Caco-2 (cell line): Measurements from ENCODE around the gene GDI1. TPM values are rescaled to one million over a fixed set of nuclear protein-coding genes. Genes with fewer than 3 reads are reported as not detected.
A peak's percentile ranks its signal among the peaks of the same experiment; 100 is the strongest.

ENCODE experiments used
- BruUV-seq: library from RNA; stranded (reverse); fragments of 400-500 nt; replicated peaks from 2 replicates; lab custom pipeline; 2021; lab: Mats Ljungman, UMichigan
- CTCF ChIA-PET: fragments of 300-600 bp; sonication (Branson Sonifier 250); formaldehyde crosslinking; loops from one replicate; lab custom pipeline; 2022; ENCODE audit warnings: antibody characterized with exemption; lab: Charles Lee
- POLR2A ChIA-PET: fragments of 300-600 bp; sonication (Branson Sonifier 250); formaldehyde crosslinking; loops from one replicate; lab custom pipeline; 2022; ENCODE audit warnings: antibody characterized with exemption; lab: Charles Lee
- DNase-seq, 2 experiments: peaks; one replicate each; pipeline versions ENCODE4 v3.0.0 to v3.0.0-alpha.2; 2020 to 2022
- H3K27me3 ChIP-seq: replicated peaks from 2 replicates; pipeline ENCODE4 v1.6.0; 2011; ENCODE audit warnings: low read length; ENCODE audit not compliant: control insufficient read depth, insufficient read depth
- H3K36me3 ChIP-seq: 2 replicates; pipeline ENCODE4 v1.5.1; 2011; ENCODE audit warnings: low read length; ENCODE audit not compliant: control insufficient read depth, insufficient read depth
- H3K4me1 ChIP-seq: fragments of 250-450 bp; sonication (Bioruptor Pico); 2 replicates; pipeline ENCODE4 v1.5.1; 2020; ENCODE audit warnings: mild to moderate bottlenecking
- H3K4me3 ChIP-seq: 2 replicates; pipeline ENCODE4 v1.5.1; 2011; ENCODE audit warnings: low read depth, mild to moderate bottlenecking, control low read depth, low read length
- H3K9me3 ChIP-seq: fragments of 250-450 bp; sonication (Bioruptor Pico); 2 replicates; pipeline ENCODE4 v1.5.1; 2020; ENCODE audit warnings: mild to moderate bottlenecking, moderate library complexity
- H3K27ac Mint-ChIP-seq: one replicate; pipeline ENCODE4 v1.8.0; 2022; ENCODE audit warnings: mixed read lengths; ENCODE audit not compliant: unreplicated experiment
- H3K27me3 Mint-ChIP-seq: one replicate; pipeline ENCODE4 v1.8.0; 2022; ENCODE audit warnings: mixed read lengths; ENCODE audit not compliant: insufficient read depth, unreplicated experiment
- H3K36me3 Mint-ChIP-seq: one replicate; pipeline ENCODE4 v1.8.0; 2022; ENCODE audit warnings: mild to moderate bottlenecking, mixed read lengths; ENCODE audit not compliant: insufficient read depth, unreplicated experiment
- H3K4me1 Mint-ChIP-seq: one replicate; pipeline ENCODE4 v1.8.0; 2022; ENCODE audit warnings: low read depth, mixed read lengths; ENCODE audit not compliant: unreplicated experiment
- H3K4me3 Mint-ChIP-seq: one replicate; pipeline ENCODE4 v1.8.0; 2022; ENCODE audit warnings: mild to moderate bottlenecking, moderate library complexity, mixed read lengths; ENCODE audit not compliant: unreplicated experiment
- H3K9me3 Mint-ChIP-seq: one replicate; pipeline ENCODE4 v1.8.0; 2022; ENCODE audit warnings: mixed read lengths; ENCODE audit not compliant: unreplicated experiment
- CTCF ChIP-seq, 2 experiments: fragments of 200-600 bp in 1 of 2; IDR thresholded peaks; 1 replicate in 1 of 2; 2 replicates in 1 of 2; pipeline versions ENCODE4 v1.5.1 to v1.8.0; 2011 to 2022; ENCODE audit warnings: antibody characterized with exemption in 1 of 2, control low read depth in 1 of 2, inconsistent platforms in 1 of 2, low read depth in 1 of 2, low read length in 1 of 2, mild to moderate bottlenecking in 1 of 2, moderate library complexity in 1 of 2; ENCODE audit not compliant: insufficient read depth in 1 of 2, severe bottlenecking in 1 of 2, unreplicated experiment in 1 of 2
- intact Hi-C: fragments of 100-400 bp; cut with micrococcal nuclease; formaldehyde crosslinking; loops from one replicate; pipeline ENCODE4 v1.10.0; 2022; ENCODE audit not compliant: unreplicated experiment
- microRNA-seq: library from miRNA; unstranded; fragments of <30 nt; microRNA quantifications from one replicate; pipeline ENCODE4 v1.2.0, GENCODE V29; 2022
- total RNA-seq: library from RNA; stranded (reverse); gene quantifications from 2 replicates; pipeline ENCODE4 v1.2.3, GENCODE V29; 2022

The GDI1 gene
- total RNA-seq, 1 experiment from 2014 or later: 68.7 TPM

- intact Hi-C loops: loop anchor here (1.0 to 2.0 kb wide), 2 partner anchors 26 to 45 kb away; partner anchors contain the start of gene FAM3A
- Mint-ChIP-seq H3K27ac (peak overlapping the region; percentile 92), H3K4me1 (peaks cover 6% of the 10 kb centered on the region), H3K9me3 (no peaks in the 10 kb centered on the region), H3K36me3 (peaks cover 5% of the 10 kb centered on the region), H3K27me3 (no peaks in the 10 kb centered on the region), H3K4me3 (peak overlapping the region; percentile 73)
- H3K27me3 ChIP-seq: no peaks in the 10 kb centered on the region
- peak in 1 of 2 experiments; percentile 5 for DNase-seq
- peaks cover 4% of the 10 kb centered on the region; the same call in 1 of the 2 replicates for H3K4me1 ChIP-seq
- ChIA-PET POLR2A (interaction anchor here (0.5 to 1.9 kb wide), 15 partner anchors 9 to 316 kb away, joined by 3 to 16 read pairs (median 4); partner anchors contain the start of genes EMD, FAM3A, FAM50A and IKBKG), CTCF (interaction anchor here (0.7 to 1.7 kb wide), 6 partner anchors 11 to 117 kb away, joined by 3 to 7 read pairs (median 4); partner anchors contain the start of genes DNASE1L1, FAM3A and LAGE3)
- BruUV-seq: no TSS peak
- H3K36me3 ChIP-seq: 0 out of 2 replicates have a peak, but pooled peaks cover under 1% of the 10 kb centered on the region
- TF ChIP-seq CTCF (IDR thresholded peaks at IDR 0.05; ENCODE audit: insufficient read depth in 1 of 2, low read depth in 1 of 2, low read length in 1 of 2, severe bottlenecking in 1 of 2, unreplicated experiment in 1 of 2): no peak
- H3K4me3 ChIP-seq: peak overlapping the region; percentile 57
- H3K9me3 ChIP-seq: no peaks in the 10 kb centered on the region
These were observed 53.1 kb downstream of the GDI1 start for GRCh38 chrX:154490021-154490413.

GRCh38 chrX:154490414-154491083 lies 53.6 kb downstream of the GDI1 start, which contains the start of gene SLC10A3:
Gene SLC10A3 (minus strand): TSS chrX:154490629. CDS start chrX:154488940, 1,689 bp downstream.
- no peaks in the 10 kb centered on the region for H3K9me3 Mint-ChIP-seq
- peaks cover 5% of the 10 kb centered on the region for H3K36me3 Mint-ChIP-seq
- Histone ChIP-seq H3K9me3 (no peaks in the 10 kb centered on the region), H3K4me1 (peaks cover 4% of the 10 kb centered on the region; the same call in 1 of the 2 replicates), H3K27me3 (no peaks in the 10 kb centered on the region), H3K36me3 (no peaks in the 10 kb centered on the region), H3K4me3 (peak within 1 kb of the TSS; percentile 57)
- peak within 1 kb of the TSS; percentile 73 for H3K4me3 Mint-ChIP-seq
- peak in 1 of 2 experiments; percentile 15 for TF ChIP-seq CTCF (IDR thresholded peaks at IDR 0.05; ENCODE audit: insufficient read depth in 1 of 2, low read depth in 1 of 2, low read length in 1 of 2, severe bottlenecking in 1 of 2, unreplicated experiment in 1 of 2)
- intact Hi-C loops: loop anchor here (1.0 to 2.0 kb wide), 2 partner anchors 26 to 44 kb away; partner anchors contain the start of gene FAM3A
- peak; percentile 94 to 95 for DNase-seq
- H3K27ac Mint-ChIP-seq: peak within 1 kb of the TSS; percentile 92
- ChIA-PET POLR2A (interaction anchor here (0.5 to 1.9 kb wide), 16 partner anchors 9 to 315 kb away, joined by 3 to 16 read pairs (median 4); partner anchors contain the start of genes EMD, FAM3A, FAM50A and IKBKG), CTCF (interaction anchor here (0.7 to 1.7 kb wide), 6 partner anchors 12 to 117 kb away, joined by 3 to 7 read pairs (median 4); partner anchors contain the start of genes DNASE1L1, FAM3A and LAGE3)
- BruUV-seq: no TSS peak
- H3K4me1 Mint-ChIP-seq: peaks cover 6% of the 10 kb centered on the region
- H3K27me3 Mint-ChIP-seq: no peaks in the 10 kb centered on the region

Small RNA genes lying within 50 kb of the gene (microRNA-seq; reads per million reads assigned to microRNA genes)
- 2.8 reads per million, percentile 16 among the genes with 10 or more reads in this experiment for gene MIR6858

Other genes with a start within 250 kb of the GDI1 start
- gene OPN1MW2, start 217.4 kb upstream of the GDI1 start, total RNA-seq: not detected in 2 replicates
- gene OPN1MW3, start 179.6 kb upstream of the GDI1 start, total RNA-seq: not detected in 2 replicates
- gene TEX28, start 142.0 kb upstream of the GDI1 start, total RNA-seq: not detected in 2 replicates
- gene TKTL1, start 141.4 kb upstream of the GDI1 start, total RNA-seq: 0.26 TPM in 1 of 2 replicates, not detected in the other
- 546 and 634 TPM in 2 replicates for gene FLNA, start 62.5 kb upstream of the GDI1 start, total RNA-seq
- gene EMD, start 57.9 kb upstream of the GDI1 start, total RNA-seq: 67.2 and 70.1 TPM in 2 replicates
- gene RPL10, start 38.8 kb upstream of the GDI1 start, total RNA-seq: 2,081 and 2,086 TPM in 2 replicates
- gene DNASE1L1, start 27.9 kb upstream of the GDI1 start, total RNA-seq: 8.8 and 9.7 TPM in 2 replicates
- 30.2 and 34.0 TPM in 2 replicates for gene TAFAZZIN, start 25.6 kb upstream of the GDI1 start, total RNA-seq
- 107 and 112 TPM in 2 replicates for gene ATP6AP1, start 8.5 kb upstream of the GDI1 start, total RNA-seq
- gene FAM50A, start 7.0 kb downstream of the GDI1 start, total RNA-seq: 75.9 and 82.3 TPM in 2 replicates
- gene PLXNA3, start 21.1 kb downstream of the GDI1 start, total RNA-seq: 58.4 and 61.5 TPM in 2 replicates
- gene LAGE3, start 42.1 kb downstream of the GDI1 start, total RNA-seq: 26.0 and 26.7 TPM in 2 replicates
- 38.8 and 42.5 TPM in 2 replicates for gene UBL4A, start 49.5 kb downstream of the GDI1 start, total RNA-seq
- gene SLC10A3, start 53.5 kb downstream of the GDI1 start, total RNA-seq: 19.6 and 22.5 TPM in 2 replicates
- 23.0 and 27.3 TPM in 2 replicates for gene FAM3A, start 79.1 kb downstream of the GDI1 start, total RNA-seq
- gene G6PD, start 109.7 kb downstream of the GDI1 start, total RNA-seq: 83.6 and 103 TPM in 2 replicates
- 28.6 and 29.3 TPM in 2 replicates for gene IKBKG, start 110.5 kb downstream of the GDI1 start, total RNA-seq
- not detected in 2 replicates for gene CTAG1A, start 148.0 kb downstream of the GDI1 start, total RNA-seq
- gene CTAG1B, start 182.1 kb downstream of the GDI1 start, total RNA-seq: not detected in 2 replicates
- not detected in 2 replicates for gene CTAG2, start 216.4 kb downstream of the GDI1 start, total RNA-seq